Mucosa of rectum (tissue), 2 donors: ENCODE measurements around the gene GLTP.
"Not testable (repeated sequence)": the region's sequence is repeated elsewhere in the genome, so short reads cannot be mapped to it uniquely, and the experiment has no call there.

Source experiments
- H3K27ac ChIP-seq, 2 donors: one replicate each; pipeline ENCODE4 v1.7.0; 2013; ENCODE audit warnings: inconsistent platforms in 2 of 2, low read depth in 2 of 2, low read length in 2 of 2
- H3K27me3 ChIP-seq, 2 donors: one replicate each; pipeline ENCODE4 v1.7.0; 2013; ENCODE audit warnings: low read length in 2 of 2; ENCODE audit not compliant: control insufficient read depth in 2 of 2, insufficient read depth in 2 of 2
- H3K36me3 ChIP-seq, 2 donors: one replicate each; pipeline ENCODE4 v1.7.0; 2013; ENCODE audit warnings: low read length in 2 of 2; ENCODE audit not compliant: control insufficient read depth in 2 of 2, insufficient read depth in 2 of 2
- H3K4me1 ChIP-seq, 2 donors: one replicate each; pipeline ENCODE4 v1.7.0; 2013; ENCODE audit warnings: low read length in 2 of 2, mild to moderate bottlenecking in 1 of 2; ENCODE audit not compliant: control insufficient read depth in 2 of 2, insufficient read depth in 2 of 2
- H3K4me3 ChIP-seq, 2 donors: one replicate each; pipeline ENCODE4 v1.7.0; 2013; ENCODE audit warnings: low read length in 2 of 2
- H3K9ac ChIP-seq, 2 donors: one replicate each; pipeline ENCODE4 v1.7.0; 2013; ENCODE audit warnings: low read length in 2 of 2, low read depth in 1 of 2, mild to moderate bottlenecking in 1 of 2
- H3K9me3 ChIP-seq, 2 donors: one replicate each; pipeline ENCODE4 v1.7.0; 2013; ENCODE audit warnings: low read length in 2 of 2; ENCODE audit not compliant: control insufficient read depth in 2 of 2
- donor health status: healthy.
- donor health status: Normal muscosa, but diverticular disease.

Gene GLTP

DNA sequence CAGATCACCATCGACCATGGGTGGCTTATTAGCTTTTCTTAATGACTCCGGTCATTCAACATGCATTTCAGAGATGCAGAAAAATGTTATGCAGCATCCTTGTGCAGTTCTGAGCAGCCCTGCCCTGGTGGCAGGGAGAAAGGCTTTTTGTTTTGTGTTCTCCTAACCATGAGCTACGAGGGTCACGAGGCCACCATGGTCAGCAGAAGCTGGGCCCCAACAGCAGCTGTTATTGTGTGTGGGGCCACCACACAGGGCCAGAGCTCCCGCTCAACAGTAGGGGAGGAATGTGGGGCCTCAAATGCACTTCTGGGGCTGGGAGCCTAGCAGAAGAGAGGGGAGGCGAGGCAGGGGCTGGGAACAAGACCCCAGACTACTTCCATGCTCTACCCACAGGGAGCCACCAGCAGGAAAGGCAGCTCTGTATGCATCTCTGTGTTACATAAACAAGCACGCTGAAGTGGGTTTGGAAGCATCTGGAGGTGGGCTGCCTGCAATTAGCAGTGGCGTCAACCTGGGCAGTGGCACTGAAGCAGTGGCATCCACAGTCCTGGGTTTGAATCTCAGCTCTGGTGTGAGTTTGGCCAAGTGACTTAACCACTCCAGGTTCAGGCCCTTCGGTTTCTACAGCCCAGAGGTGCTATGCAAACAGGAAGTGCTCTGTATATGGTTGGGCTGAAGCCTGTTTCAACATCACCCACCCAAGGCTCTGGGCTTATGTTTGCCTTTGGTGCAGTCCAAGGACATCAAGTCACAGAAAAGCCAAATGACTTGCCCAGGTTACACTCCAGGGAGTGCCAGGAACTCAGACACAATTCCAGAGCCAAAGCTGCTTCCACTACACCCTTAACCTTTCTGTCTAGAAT, 16.3 kb downstream of the GLTP start:
- Histone ChIP-seq H3K27ac (peak overlapping the region; percentile 75 to 86), H3K4me1 (peaks cover 32 to 47% of the 10 kb centered on the region in 2 donors), H3K4me3 (peak overlapping the region in 1 of 2 donors; percentile 37), H3K36me3 (peaks cover 0 to 3% of the 10 kb centered on the region in 2 donors), H3K9ac (peak overlapping the region in 1 of 2 donors; percentile 48), H3K9me3 (no peaks in the 10 kb centered on the region), H3K27me3 (no peaks in the 10 kb centered on the region)

GRCh38 chr12:109862491-109862890, 17.9 kb downstream of the GLTP start:
- H3K27ac ChIP-seq, result not testable (repeated sequence)

GRCh38 chr12:109861689-109862314, 18.5 kb downstream of the GLTP start:
- Histone ChIP-seq H3K27ac (peak overlapping the region; percentile 20 to 34), H3K36me3 (peaks cover 16 to 18% of the 10 kb centered on the region in 2 donors), H3K9ac (no peak overlapping the region), H3K4me3 (no peak overlapping the region), H3K27me3 (no peaks in the 10 kb centered on the region), H3K9me3 (no peaks in the 10 kb centered on the region), H3K4me1 (peaks cover 24 to 41% of the 10 kb centered on the region in 2 donors)

More at GRCh38 chr12:109862491-109862890, 17.9 kb downstream of the GLTP start:
- peaks cover 9 to 12% of the 10 kb centered on the region in 2 donors for H3K36me3 ChIP-seq
- H3K4me3 ChIP-seq, H3K9me3 ChIP-seq, H3K27me3 ChIP-seq, H3K9ac ChIP-seq: not testable (repeated sequence)
- H3K4me1 ChIP-seq, result peaks cover 24 to 41% of the 10 kb centered on the region in 2 donors

DNA sequence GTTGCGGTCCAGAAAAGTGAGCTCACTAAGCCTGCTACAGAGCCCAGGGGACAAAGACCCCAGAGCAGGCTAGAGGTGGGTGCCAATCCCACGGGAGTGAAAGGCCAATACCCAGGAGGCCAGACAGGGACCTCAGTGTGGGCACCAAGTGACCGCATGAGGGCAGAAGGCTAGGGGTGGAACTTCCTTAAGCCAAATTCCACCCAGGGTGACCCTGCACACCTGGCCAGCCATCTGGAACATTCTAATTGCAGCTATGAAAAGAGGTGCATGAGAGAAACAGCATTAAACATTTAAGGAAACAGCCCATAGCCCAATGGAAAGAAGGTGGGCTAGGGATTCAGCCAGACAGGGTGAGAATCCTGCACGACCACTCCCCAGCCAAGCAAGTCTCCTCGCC, 19.4 kb downstream of the GLTP start:
- Histone ChIP-seq H3K4me3 (no peak overlapping the region), H3K36me3 (peaks cover 23 to 24% of the 10 kb centered on the region in 2 donors), H3K9ac (peak overlapping the region in 1 of 2 donors; percentile 7), H3K27ac (peak overlapping the region; percentile 7 to 8), H3K9me3 (no peaks in the 10 kb centered on the region), H3K4me1 (peaks cover 24 to 41% of the 10 kb centered on the region in 2 donors), H3K27me3 (no peaks in the 10 kb centered on the region)

GRCh38 chr12:109858764-109859163, 21.6 kb downstream of the GLTP start:
- peaks cover 31 to 37% of the 10 kb centered on the region in 2 donors for H3K36me3 ChIP-seq
- no peak overlapping the region for H3K9ac ChIP-seq
- H3K4me3 ChIP-seq, result no peak overlapping the region
- H3K27me3 ChIP-seq, result no peaks in the 10 kb centered on the region
- no peaks in the 10 kb centered on the region for H3K9me3 ChIP-seq
- H3K4me1 ChIP-seq, result peaks cover 16 to 24% of the 10 kb centered on the region in 2 donors
- no peak overlapping the region for H3K27ac ChIP-seq

DNA sequence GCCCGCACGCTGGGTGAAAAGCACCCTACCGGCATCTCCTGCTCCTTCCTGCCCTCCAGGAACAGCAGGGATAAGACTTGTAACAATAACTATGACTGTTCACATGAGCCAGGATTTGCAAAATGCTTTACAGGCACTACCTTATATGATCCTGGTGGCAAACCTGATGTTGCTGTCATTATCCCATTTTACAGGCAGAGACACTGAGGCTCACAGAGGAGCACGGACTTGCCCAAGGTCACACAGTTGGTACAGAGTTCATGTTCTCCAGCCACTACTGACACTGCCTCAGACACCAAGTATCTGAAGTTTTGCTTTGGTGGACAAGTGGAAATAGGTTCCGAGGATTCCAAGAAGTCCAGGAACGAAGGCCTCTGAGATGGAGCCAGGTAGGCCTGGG, 22.6 kb downstream of the GLTP start:
- no peaks in the 10 kb centered on the region for H3K27me3 ChIP-seq
- no peak overlapping the region for H3K4me3 ChIP-seq
- H3K36me3 ChIP-seq, result peaks cover 31 to 37% of the 10 kb centered on the region in 2 donors
- H3K9me3 ChIP-seq, result no peaks in the 10 kb centered on the region
- H3K9ac ChIP-seq, result no peak overlapping the region
- peaks cover 11 to 17% of the 10 kb centered on the region in 2 donors for H3K4me1 ChIP-seq
- no peak overlapping the region for H3K27ac ChIP-seq

- no peak overlapping the region for H3K9ac ChIP-seq
- no peak overlapping the region for H3K4me3 ChIP-seq
- H3K27me3 ChIP-seq, result no peaks in the 10 kb centered on the region
- no peaks in the 10 kb centered on the region for H3K4me1 ChIP-seq
- H3K9me3 ChIP-seq, result no peaks in the 10 kb centered on the region
- no peak overlapping the region for H3K27ac ChIP-seq
- peaks cover 32 to 42% of the 10 kb centered on the region in 2 donors for H3K36me3 ChIP-seq
Observed at GRCh38 chr12:109855377-109855776, 25.0 kb downstream of the GLTP start.

DNA sequence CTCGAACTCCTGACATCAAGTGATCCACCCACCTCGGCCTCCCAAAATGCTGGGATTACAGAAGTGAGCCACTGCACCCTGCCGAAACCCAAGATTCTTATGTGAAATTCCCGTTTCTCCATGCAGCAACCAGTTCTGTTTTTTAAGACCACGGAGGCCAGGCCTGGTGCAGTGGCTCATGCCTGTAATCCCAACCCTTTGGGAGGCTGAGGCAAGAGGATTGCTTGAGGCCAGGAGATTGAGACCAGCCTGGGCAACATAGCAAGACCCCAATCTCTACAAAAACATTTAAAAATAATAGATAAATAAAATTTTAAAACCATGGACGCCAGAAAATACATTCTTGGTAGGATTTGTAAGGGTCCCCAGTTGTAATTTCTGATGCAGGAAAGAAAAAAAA, 29.8 kb downstream of the GLTP start:
- not testable (repeated sequence) for H3K27ac ChIP-seq, H3K4me3 ChIP-seq, H3K27me3 ChIP-seq, H3K4me1 ChIP-seq, H3K9me3 ChIP-seq, H3K9ac ChIP-seq
- H3K36me3 ChIP-seq, result peaks cover 7 to 14% of the 10 kb centered on the region in 2 donors

DNA sequence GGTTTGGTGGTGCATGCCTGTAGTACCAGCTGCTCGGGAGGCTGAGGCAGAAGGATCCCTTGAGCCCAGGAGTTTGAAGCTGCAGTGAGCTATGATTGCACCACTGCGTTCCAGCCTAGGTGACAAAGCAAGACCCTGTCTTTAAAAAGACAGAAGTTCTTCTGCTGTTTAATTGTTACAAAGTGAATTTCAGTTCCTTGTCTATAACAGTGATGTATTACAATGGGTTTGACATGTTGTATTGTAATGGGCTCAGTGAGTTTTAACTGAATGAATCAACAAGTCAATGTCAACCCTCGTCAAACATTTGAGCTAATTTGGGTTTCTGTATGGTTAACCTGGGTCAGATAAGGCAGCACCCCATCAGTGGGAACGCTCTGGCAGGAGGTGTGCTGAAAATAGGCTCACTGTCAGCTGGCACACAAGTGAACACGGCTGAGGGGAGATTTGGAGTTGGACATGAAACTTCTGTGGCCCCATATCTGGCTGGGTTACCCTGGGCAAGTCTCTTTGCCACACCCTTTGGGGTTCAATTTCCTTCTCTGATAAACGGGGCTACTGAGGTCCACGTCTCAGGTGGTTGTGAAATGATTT, 33.1 kb downstream of the GLTP start:
- no peak overlapping the region for H3K27ac ChIP-seq
- no peak overlapping the region for H3K9ac ChIP-seq
- no peaks in the 10 kb centered on the region for H3K27me3 ChIP-seq
- no peaks in the 10 kb centered on the region for H3K36me3 ChIP-seq
- H3K4me1 ChIP-seq, result peaks cover 7 to 8% of the 10 kb centered on the region in 2 donors
- no peaks in the 10 kb centered on the region for H3K9me3 ChIP-seq
- no peak overlapping the region for H3K4me3 ChIP-seq

DNA sequence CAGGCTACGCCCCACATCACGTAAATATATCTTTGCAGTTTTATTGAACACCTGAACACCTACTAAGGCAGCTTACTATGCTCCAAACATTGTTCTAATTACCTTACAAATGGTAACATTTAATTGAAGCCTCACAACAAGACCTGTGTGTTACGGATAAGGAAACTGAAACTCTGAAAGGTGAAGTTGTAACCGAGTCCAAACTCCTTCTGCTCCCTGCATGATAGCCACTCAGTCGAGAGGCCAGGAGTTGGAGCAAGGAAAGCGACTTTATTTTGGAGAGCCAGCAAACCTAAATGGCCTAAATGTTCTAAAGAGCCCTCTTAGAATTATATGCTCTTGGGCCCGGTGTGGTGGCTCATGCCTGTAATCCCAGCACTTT, 34.5 kb downstream of the GLTP start:
- no peaks in the 10 kb centered on the region for H3K9me3 ChIP-seq
- H3K27ac ChIP-seq, result no peak overlapping the region
- H3K36me3 ChIP-seq, result no peaks in the 10 kb centered on the region
- peaks cover 7 to 8% of the 10 kb centered on the region in 2 donors for H3K4me1 ChIP-seq
- peak overlapping the region; percentile 48 to 68 for H3K4me3 ChIP-seq
- peak overlapping the region in 1 of 2 donors; percentile 60 for H3K9ac ChIP-seq
- no peaks in the 10 kb centered on the region for H3K27me3 ChIP-seq
